ENCODE data around the gene LSAMP.

The LSAMP gene

GRCh38 chr3:116291141-116291540 is 154.1 kb downstream of the LSAMP start:
- Histone ChIP-seq H3K9me3 (ENCODE audit: low read length) (no peaks in the 10 kb centered on the region), H2AFZ (ENCODE audit: low read depth, low read length) (no peak overlapping the region), H3K4me3 (ENCODE audit: low read length) (no peak overlapping the region), H3K4me1 (ENCODE audit: insufficient read depth, low read length) (peaks cover 12% of the 10 kb centered on the region), H3K27me3 (ENCODE audit: insufficient read depth, low read length) (no peaks in the 10 kb centered on the region), H3K36me3 (ENCODE audit: insufficient read depth, low read length) (no peaks in the 10 kb centered on the region)

DNA sequence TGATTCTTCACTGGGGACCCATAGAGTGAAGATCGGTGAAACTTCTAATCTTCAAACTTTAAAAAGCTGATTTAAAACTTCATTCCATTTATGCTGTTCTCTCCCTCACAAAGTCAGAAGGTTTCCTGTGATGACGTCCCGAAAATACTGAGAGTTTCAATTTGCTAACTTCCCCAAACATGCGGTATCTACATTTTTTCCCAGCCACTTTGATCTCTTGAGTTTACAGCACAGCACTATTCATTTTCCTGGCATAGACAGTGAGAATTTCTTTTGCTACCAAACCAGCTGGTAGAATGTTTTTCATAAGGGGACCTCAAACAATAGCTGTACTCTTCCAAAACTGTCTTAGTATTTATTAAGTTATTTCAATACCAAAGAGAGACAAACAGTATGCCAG is 156.8 kb downstream of the LSAMP start:
- Histone ChIP-seq H3K4me3 (ENCODE audit: low read length) (no peak overlapping the region), H3K9me3 (ENCODE audit: low read length) (no peaks in the 10 kb centered on the region), H3K4me1 (ENCODE audit: insufficient read depth, low read length) (peaks cover 3% of the 10 kb centered on the region), H3K36me3 (ENCODE audit: insufficient read depth, low read length) (no peaks in the 10 kb centered on the region), H2AFZ (ENCODE audit: low read depth, low read length) (no peak overlapping the region), H3K27me3 (ENCODE audit: insufficient read depth, low read length) (no peaks in the 10 kb centered on the region)

- Histone ChIP-seq H2AFZ (ENCODE audit: low read depth, low read length) (no peak overlapping the region), H3K9me3 (ENCODE audit: low read length) (no peaks in the 10 kb centered on the region), H3K4me3 (ENCODE audit: low read length) (no peak overlapping the region)
Measured at GRCh38 chr3:116285781-116286421, 159.4 kb downstream of the LSAMP start.

DNA sequence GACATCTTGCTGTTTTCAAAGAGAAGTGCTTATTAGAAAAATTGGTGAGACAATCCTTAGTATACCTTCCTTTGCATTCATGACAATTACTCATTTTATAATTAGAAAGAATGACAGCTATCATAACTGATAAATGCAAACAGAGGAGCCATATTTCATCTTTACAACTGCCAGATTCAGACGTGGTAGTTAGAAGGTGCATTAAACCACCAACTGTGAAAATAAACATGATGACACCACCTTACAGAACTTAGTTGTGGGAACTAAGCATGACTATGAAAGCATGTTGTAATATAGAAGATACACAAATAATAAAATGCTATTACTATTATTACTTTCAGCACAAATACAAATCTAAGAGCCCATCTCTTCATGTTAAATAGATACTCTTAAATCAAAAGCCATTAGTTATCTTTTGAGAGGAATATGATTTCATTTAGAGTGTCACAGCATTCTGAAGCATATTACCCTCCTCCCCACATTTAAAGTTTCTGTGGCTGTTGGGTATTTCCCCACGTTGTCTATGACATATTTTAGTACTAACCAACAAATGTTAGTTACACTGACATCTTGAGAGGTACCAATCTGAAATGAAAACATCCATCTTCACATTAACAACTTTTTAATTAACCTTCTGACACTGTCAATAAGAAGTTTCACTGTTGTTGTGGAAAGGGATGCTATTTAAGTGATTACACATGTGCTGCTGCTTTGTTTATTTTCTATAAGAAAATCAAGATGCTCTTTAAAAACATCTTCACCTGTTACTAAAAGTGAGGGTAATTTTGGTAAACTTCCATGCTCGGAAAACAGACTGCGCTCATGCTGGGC is 163.8 kb downstream of the LSAMP start:
- H3K36me3 ChIP-seq (ENCODE audit: insufficient read depth, low read length), result no peaks in the 10 kb centered on the region
- H3K27me3 ChIP-seq (ENCODE audit: insufficient read depth, low read length), result no peaks in the 10 kb centered on the region
- H2AFZ ChIP-seq (ENCODE audit: low read depth, low read length), result no peak overlapping the region
- H3K4me1 ChIP-seq (ENCODE audit: insufficient read depth, low read length), result no peaks in the 10 kb centered on the region
- H3K9me3 ChIP-seq (ENCODE audit: low read length), result no peaks in the 10 kb centered on the region
- H3K4me3 ChIP-seq (ENCODE audit: low read length), result no peak overlapping the region

More at GRCh38 chr3:116285781-116286421, 159.4 kb downstream of the LSAMP start:
- Histone ChIP-seq H3K36me3 (ENCODE audit: insufficient read depth, low read length) (no peaks in the 10 kb centered on the region), H3K4me1 (ENCODE audit: insufficient read depth, low read length) (peaks cover 3% of the 10 kb centered on the region), H3K27me3 (ENCODE audit: insufficient read depth, low read length) (no peaks in the 10 kb centered on the region)

DNA sequence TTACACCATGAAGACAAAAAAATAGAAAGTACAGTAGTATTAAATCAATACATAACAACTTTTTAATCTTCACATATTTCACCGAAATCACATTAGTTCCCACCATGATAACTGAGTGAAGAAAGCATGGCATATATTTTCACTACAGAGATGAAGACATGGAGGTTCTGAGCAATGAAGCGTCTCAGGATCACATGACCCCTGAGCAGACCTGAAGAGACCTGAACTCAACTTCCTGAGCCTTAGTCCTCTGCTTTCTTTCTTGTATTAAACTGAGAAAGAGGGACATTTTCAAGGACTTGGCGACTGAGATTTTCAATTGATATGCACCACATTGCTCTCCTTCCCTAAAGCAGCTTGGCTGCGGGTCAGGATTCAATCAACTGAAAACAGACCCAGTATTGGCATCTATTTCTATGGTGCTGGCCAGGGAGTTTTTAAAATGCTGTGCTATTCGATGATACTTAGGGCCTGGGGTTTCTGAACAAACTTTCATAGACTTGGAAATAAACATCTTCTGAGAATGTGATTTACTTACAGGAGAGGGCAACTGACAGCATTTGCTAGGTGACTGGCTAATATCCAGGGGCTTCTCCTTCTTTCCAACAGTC is 165.1 kb downstream of the LSAMP start:
- Histone ChIP-seq H3K27me3 (ENCODE audit: insufficient read depth, low read length) (no peaks in the 10 kb centered on the region), H3K36me3 (ENCODE audit: insufficient read depth, low read length) (no peaks in the 10 kb centered on the region), H2AFZ (ENCODE audit: low read depth, low read length) (no peak overlapping the region), H3K4me3 (ENCODE audit: low read length) (no peak overlapping the region), H3K4me1 (ENCODE audit: insufficient read depth, low read length) (no peaks in the 10 kb centered on the region), H3K9me3 (ENCODE audit: low read length) (no peaks in the 10 kb centered on the region)

DNA sequence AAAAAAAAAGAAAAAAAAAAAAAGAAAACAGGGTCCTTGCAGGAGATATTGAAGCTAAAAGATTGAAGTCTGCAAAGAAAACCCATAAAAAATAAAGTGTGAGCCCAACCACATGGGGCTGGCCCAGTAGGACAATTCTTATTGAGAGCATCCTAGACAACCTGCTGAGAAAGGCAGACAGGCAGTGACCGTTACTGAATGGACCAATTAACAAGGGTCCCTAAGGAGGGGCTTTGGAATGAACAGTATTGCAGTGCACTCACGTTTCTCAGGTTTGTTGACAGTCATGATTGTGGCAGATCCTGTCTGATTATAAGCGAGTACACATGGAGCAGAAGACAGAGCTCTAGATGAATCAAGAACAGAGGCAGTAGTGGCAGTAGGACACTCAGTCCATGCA is 168.6 kb downstream of the LSAMP start:
- no peak overlapping the region for H2AFZ ChIP-seq (ENCODE audit: low read depth, low read length)
- H3K36me3 ChIP-seq (ENCODE audit: insufficient read depth, low read length), result no peaks in the 10 kb centered on the region
- H3K9me3 ChIP-seq (ENCODE audit: low read length), result no peaks in the 10 kb centered on the region
- H3K4me1 ChIP-seq (ENCODE audit: insufficient read depth, low read length), result no peaks in the 10 kb centered on the region
- H3K4me3 ChIP-seq (ENCODE audit: low read length), result no peak overlapping the region
- no peaks in the 10 kb centered on the region for H3K27me3 ChIP-seq (ENCODE audit: insufficient read depth, low read length)

DNA sequence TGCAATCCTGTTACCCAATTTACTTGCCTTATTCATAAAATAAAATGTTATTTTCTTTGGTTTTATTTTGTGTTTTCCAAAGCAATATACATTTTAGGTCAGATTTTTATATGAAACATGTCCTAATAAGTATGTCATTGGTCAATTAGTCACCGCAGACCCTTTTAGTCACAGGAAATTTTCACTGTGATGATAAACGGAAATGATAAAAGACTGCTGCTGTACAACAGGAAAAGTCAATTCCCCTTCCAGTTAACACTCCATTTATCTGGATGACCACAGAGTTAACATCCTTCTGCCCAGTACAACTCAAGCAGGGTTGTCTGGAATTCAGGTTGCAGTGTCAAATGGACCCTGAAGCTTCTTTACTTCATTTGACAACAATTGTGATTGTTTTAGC is 175.2 kb downstream of the LSAMP start:
- no peak overlapping the region for H2AFZ ChIP-seq (ENCODE audit: low read depth, low read length)
- H3K4me1 ChIP-seq (ENCODE audit: insufficient read depth, low read length), result peaks cover 6% of the 10 kb centered on the region
- H3K4me3 ChIP-seq (ENCODE audit: low read length), result no peak overlapping the region
- H3K27me3 ChIP-seq (ENCODE audit: insufficient read depth, low read length), result no peaks in the 10 kb centered on the region
- no peaks in the 10 kb centered on the region for H3K36me3 ChIP-seq (ENCODE audit: insufficient read depth, low read length)
- H3K9me3 ChIP-seq (ENCODE audit: low read length), result no peaks in the 10 kb centered on the region

DNA sequence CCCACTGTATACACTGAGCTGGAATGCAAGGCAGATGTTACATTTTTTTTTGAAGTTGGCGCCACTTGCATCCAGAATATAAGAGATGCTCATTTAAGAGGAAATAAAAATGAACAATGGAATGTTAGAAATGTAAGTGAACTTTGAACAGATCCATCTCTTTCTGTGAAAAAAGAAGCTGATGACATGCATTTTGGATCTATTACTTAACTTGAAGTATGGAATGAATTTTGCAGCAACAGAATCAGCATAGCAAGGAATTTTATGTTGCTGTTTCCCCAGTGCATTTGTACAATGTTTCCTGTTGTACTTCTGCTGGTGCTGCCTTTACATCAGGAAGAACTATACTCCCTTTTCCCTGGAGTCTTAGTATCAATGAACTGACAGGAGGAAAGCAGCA is 178.2 kb downstream of the LSAMP start:
- Histone ChIP-seq H2AFZ (ENCODE audit: low read depth, low read length) (no peak overlapping the region), H3K4me1 (ENCODE audit: insufficient read depth, low read length) (peaks cover 10% of the 10 kb centered on the region), H3K27me3 (ENCODE audit: insufficient read depth, low read length) (no peaks in the 10 kb centered on the region), H3K4me3 (ENCODE audit: low read length) (no peak overlapping the region), H3K9me3 (ENCODE audit: low read length) (no peaks in the 10 kb centered on the region), H3K36me3 (ENCODE audit: insufficient read depth, low read length) (no peaks in the 10 kb centered on the region)

DNA sequence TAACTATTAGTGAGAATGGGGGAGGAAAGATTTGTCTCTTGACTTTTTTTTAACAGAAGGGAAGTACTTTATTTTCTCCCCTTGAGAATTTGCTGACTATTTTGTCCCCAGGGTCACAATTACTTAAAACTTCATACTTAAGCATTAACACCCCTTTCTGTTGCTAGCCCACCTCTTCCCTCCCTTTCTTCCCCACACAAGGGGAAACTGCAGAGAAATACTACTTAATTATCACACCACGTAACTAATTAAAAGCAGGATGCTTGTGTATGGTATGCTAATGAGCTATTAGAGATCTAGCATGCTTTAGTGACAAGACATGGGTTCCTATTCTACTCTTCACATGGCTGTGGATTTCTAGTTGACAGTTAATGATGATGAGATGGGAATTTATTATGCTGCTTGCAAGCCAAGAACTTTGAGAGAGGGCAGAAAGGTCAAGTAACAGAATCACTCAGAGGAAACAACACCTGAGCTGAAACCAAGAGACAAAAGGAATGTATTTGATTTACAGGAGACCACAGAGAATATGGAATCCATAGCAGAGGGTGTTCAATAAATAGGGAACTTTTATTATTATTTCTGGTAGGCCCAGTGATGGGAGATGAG is 179.2 kb downstream of the LSAMP start:
- H3K27me3 ChIP-seq (ENCODE audit: insufficient read depth, low read length), result no peaks in the 10 kb centered on the region
- no peaks in the 10 kb centered on the region for H3K36me3 ChIP-seq (ENCODE audit: insufficient read depth, low read length)
- H3K9me3 ChIP-seq (ENCODE audit: low read length), result no peaks in the 10 kb centered on the region
- peaks cover 10% of the 10 kb centered on the region for H3K4me1 ChIP-seq (ENCODE audit: insufficient read depth, low read length)
- no peak overlapping the region for H2AFZ ChIP-seq (ENCODE audit: low read depth, low read length)
- H3K4me3 ChIP-seq (ENCODE audit: low read length), result no peak overlapping the region

DNA sequence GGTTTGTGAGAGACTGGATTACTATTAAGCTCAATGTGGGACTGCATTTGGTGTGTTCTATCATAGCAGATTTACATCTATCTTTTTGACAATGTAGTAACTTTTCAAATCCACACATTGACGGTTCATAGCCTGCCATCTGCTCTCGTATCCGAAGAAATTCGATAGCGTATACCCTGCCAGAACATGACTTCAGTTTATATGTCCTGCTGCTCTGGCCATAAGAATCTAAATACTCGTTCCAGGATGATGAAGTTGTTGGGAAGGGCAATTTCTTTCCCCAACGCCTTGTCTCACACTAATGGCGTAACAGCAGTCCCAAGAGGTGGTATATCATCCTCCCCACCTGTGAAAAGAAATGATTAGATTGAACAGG is 180.0 kb downstream of the LSAMP start:
- Histone ChIP-seq H2AFZ (ENCODE audit: low read depth, low read length) (no peak overlapping the region), H3K4me1 (ENCODE audit: insufficient read depth, low read length) (peaks cover 14% of the 10 kb centered on the region), H3K36me3 (ENCODE audit: insufficient read depth, low read length) (no peaks in the 10 kb centered on the region), H3K9me3 (ENCODE audit: low read length) (no peaks in the 10 kb centered on the region), H3K4me3 (ENCODE audit: low read length) (no peak overlapping the region), H3K27me3 (ENCODE audit: insufficient read depth, low read length) (no peaks in the 10 kb centered on the region)

- Histone ChIP-seq H3K9me3 (ENCODE audit: low read length) (no peaks in the 10 kb centered on the region), H3K36me3 (ENCODE audit: insufficient read depth, low read length) (no peaks in the 10 kb centered on the region), H2AFZ (ENCODE audit: low read depth, low read length) (no peak overlapping the region), H3K4me3 (ENCODE audit: low read length) (no peak overlapping the region), H3K4me1 (ENCODE audit: insufficient read depth, low read length) (peaks cover 17% of the 10 kb centered on the region), H3K27me3 (ENCODE audit: insufficient read depth, low read length) (no peaks in the 10 kb centered on the region)
Measured at GRCh38 chr3:116264546-116265319, 180.6 kb downstream of the LSAMP start.

GRCh38 chr3:116263842-116264545 is 181.3 kb downstream of the LSAMP start:
- H3K4me1 ChIP-seq (ENCODE audit: insufficient read depth, low read length), result peaks cover 21% of the 10 kb centered on the region
- H3K4me3 ChIP-seq (ENCODE audit: low read length), result no peak overlapping the region
- no peaks in the 10 kb centered on the region for H3K9me3 ChIP-seq (ENCODE audit: low read length)
- H2AFZ ChIP-seq (ENCODE audit: low read depth, low read length), result no peak overlapping the region
- no peaks in the 10 kb centered on the region for H3K27me3 ChIP-seq (ENCODE audit: insufficient read depth, low read length)
- no peaks in the 10 kb centered on the region for H3K36me3 ChIP-seq (ENCODE audit: insufficient read depth, low read length)
